ENCODE results near the gene S100A5. TPM values are rescaled to one million over a fixed set of nuclear protein-coding genes. Genes with fewer than 3 reads are reported as not detected.

S100A5 gene
- total RNA-seq, 1 donor from 2014 or later: 2.6 TPM

DNA sequence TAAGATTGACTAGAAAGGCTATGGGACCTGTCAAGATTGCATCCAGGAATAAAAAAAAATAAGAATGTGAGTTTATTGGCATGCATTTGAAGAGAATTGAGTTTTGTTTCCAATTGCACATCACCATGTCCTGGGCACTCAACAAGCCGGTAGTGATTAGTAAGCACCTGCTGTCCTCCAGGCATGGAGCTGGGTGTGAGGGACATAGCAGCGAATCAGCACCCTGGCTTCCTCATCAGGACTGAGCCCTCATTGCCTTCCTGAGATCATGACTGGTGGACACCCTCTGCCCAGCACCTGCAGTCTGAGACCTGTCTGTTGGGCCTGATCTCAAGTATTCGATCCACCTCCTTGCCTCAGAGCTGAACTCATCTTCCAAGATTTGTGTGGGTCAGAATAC lies 31.7 kb downstream of the S100A5 start:
- Mint-ChIP-seq H3K27ac (no peak overlapping the region), H3K27me3 (peaks cover 2% of the 10 kb centered on the region), H3K4me1 (peaks cover 20% of the 10 kb centered on the region)

DNA sequence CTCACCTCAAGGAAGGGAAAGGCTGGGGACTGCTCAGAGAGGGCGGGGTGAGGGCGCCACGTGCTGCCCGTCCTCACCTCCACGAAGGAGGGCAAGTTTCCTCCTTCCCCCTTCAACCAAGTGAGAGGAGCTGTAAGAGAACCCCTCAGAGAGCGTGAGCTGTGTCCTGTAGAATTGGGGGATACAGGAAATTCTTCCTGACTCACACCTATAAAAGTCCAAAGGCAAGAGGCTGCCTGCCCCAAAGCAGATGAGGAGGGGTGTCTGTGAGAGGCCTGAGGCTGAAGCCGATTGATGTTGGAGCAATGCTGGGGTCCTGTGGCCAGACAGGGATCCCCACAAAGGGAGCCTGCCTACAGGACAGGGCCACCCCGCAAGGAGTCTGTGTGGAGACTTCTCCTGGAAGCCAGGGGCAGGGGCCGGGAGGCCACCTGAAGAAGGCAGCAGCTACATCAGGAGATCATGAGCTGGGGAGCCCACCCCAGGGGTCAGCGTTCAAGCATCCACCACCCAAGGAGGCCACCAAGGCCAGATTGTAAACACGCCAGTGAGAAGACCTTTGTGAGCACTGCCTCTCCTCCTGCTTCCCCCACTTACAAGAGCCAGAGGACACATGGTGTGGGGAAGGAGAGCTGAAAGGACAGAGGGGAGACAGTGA lies 32.7 kb downstream of the S100A5 start:
- peaks cover 2% of the 10 kb centered on the region for H3K27me3 Mint-ChIP-seq

More for the DNA sequence above, 31.7 kb downstream of the S100A5 start:
- Mint-ChIP-seq H3K9me3 (no peaks in the 10 kb centered on the region), H3K4me3 (no peak overlapping the region), H3K36me3 (ENCODE audit: low read depth) (no peaks in the 10 kb centered on the region)
- intact Hi-C loops (cut with micrococcal nuclease): no loop called here
- DNase-seq: no peak

DNA sequence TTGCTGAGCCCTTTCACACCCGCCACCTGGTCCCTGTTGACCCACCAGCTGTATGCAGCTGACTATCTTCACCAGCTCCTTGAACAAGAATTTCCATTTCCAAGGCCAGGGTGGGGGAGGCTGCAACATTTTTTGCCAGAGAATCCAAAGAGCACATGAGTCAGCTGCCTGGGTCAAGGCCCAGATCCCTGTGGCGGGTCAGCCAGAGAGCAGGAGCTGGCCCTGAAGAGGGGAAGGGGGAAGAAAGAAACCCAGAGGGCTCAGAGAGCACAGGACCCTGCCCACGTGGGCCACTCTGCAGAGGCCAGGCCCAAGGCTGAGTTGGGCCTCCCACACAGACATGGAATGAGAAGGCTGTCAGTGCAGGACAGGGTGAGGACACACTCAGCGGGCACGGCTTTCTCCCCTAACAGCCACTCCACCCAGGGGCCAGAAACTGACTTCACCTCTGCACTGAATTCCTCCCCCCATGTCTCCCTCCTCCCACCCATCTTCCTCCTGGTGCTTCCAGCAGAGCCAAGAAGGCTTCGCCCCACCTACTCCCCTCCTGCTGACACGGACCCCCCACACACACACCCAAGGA lies 33.8 kb downstream of the S100A5 start:
- Mint-ChIP-seq H3K27ac (no peak overlapping the region), H3K36me3 (ENCODE audit: low read depth) (no peaks in the 10 kb centered on the region), H3K4me1 (peaks cover 13% of the 10 kb centered on the region), H3K9me3 (no peaks in the 10 kb centered on the region), H3K4me3 (no peak overlapping the region), H3K27me3 (peaks cover 4% of the 10 kb centered on the region)
- no peak for DNase-seq
- intact Hi-C loops (cut with micrococcal nuclease): no loop called here

More for the DNA sequence above, 32.7 kb downstream of the S100A5 start:
- Mint-ChIP-seq H3K9me3 (no peaks in the 10 kb centered on the region), H3K27ac (no peak overlapping the region), H3K4me1 (peaks cover 17% of the 10 kb centered on the region), H3K36me3 (ENCODE audit: low read depth) (no peaks in the 10 kb centered on the region), H3K4me3 (no peak overlapping the region)
- DNase-seq: no peak
- intact Hi-C loops (cut with micrococcal nuclease): no loop called here

DNA sequence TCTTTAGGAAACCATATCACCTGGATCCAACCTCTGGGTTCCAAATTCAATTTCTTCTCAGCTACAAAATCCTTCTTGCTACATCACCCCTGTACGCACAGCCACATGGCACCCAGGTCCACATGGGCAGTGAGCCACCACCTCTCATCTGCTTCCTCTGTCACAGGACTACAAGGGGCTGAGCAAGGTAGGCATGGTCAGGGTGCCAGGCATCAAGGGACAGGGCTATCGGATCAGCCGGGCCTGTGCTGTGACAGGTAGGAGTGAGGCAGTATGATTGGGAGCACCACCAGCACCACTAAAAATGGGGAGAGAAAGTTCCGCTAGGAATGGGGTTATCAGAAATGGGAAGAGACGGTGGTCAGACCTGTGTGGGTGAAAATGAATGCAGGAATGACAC lies 34.3 kb downstream of the S100A5 start:
- Mint-ChIP-seq H3K27me3 (peaks cover 5% of the 10 kb centered on the region), H3K36me3 (ENCODE audit: low read depth) (no peaks in the 10 kb centered on the region), H3K9me3 (no peaks in the 10 kb centered on the region), H3K4me1 (peaks cover 10% of the 10 kb centered on the region), H3K27ac (no peak overlapping the region), H3K4me3 (no peak overlapping the region)
- DNase-seq: no peak
- intact Hi-C loops (cut with micrococcal nuclease): no loop called here

DNA sequence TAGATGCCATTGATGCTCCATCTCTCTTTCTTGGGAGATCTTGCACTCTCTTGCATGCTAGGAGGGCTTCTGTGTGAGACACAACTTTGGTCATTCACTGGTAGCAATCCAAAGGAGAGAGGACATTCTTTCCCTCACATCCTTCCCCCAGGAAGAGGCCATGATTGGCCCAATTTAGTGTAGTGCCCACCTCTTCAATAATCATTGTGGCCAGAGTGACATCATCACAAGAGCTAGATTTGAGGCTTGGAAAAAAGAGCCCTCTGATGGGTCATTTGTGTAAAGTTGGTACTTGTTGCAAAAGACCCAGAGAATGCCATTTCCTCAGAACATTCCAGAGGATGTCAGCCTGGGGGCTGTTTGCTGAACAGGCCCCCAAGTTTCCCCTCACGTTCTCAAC lies 35.2 kb downstream of the S100A5 start:
- Mint-ChIP-seq H3K9me3 (no peaks in the 10 kb centered on the region), H3K4me3 (no peak overlapping the region), H3K4me1 (peaks cover 2% of the 10 kb centered on the region), H3K27me3 (peaks cover 8% of the 10 kb centered on the region), H3K27ac (no peak overlapping the region), H3K36me3 (ENCODE audit: low read depth) (no peaks in the 10 kb centered on the region)
- intact Hi-C loops (cut with micrococcal nuclease): no loop called here
- no peak for DNase-seq

DNA sequence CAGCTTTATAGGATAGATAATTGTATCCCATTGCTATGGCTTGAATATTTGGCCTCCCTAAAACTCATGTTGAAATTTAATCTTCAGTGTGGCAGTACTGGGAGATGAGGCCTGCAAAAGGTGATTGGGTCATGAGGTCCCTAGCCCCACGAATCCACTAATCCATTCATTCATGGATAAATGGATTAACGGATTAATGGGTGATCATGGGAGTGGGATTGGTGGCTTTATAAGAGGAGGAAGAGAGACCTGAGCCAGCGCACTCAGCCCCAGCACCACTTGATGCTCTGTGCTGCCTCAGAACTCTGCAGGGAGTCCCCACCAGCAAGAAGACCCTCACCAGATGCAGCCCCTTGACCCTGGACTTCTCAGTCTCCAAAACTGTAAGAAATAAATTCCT lies 37.0 kb downstream of the S100A5 start:
- intact Hi-C loops (cut with micrococcal nuclease): no loop called here
- peaks cover 2% of the 10 kb centered on the region for H3K4me1 Mint-ChIP-seq
- peaks cover 20% of the 10 kb centered on the region for H3K27me3 Mint-ChIP-seq
- no peaks in the 10 kb centered on the region for H3K36me3 Mint-ChIP-seq (ENCODE audit: low read depth)
- H3K27ac Mint-ChIP-seq: no peak overlapping the region
- no peak for DNase-seq
- H3K4me3 Mint-ChIP-seq: no peak overlapping the region
- no peaks in the 10 kb centered on the region for H3K9me3 Mint-ChIP-seq

DNA sequence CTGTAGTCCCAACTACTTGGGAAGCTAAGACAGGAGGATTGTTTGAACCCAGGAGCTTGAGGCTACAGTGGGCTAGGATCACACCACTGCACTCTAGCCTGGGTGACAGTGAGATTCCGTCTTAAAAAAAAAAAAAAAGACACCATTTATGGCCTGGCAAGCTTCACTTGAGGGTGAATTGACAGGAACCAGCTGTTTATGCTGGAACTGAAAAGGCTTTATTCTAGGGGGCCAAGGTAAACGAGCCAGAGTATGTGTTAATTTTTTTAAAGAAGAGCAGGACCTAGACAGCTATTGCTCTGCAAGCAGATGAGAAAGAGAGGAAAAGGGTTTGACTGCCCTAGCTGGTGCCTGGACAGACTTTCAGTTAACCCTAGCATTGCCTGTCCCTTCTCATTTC lies 42.0 kb downstream of the S100A5 start:
- DNase-seq: no peak
- H3K27me3 Mint-ChIP-seq: peaks cover 36% of the 10 kb centered on the region
- H3K27ac Mint-ChIP-seq: no peak overlapping the region
- peaks cover 3% of the 10 kb centered on the region for H3K4me1 Mint-ChIP-seq
- no peak overlapping the region for H3K4me3 Mint-ChIP-seq
- intact Hi-C loops (cut with micrococcal nuclease): no loop called here
- no peaks in the 10 kb centered on the region for H3K36me3 Mint-ChIP-seq (ENCODE audit: low read depth)
- H3K9me3 Mint-ChIP-seq: no peaks in the 10 kb centered on the region

DNA sequence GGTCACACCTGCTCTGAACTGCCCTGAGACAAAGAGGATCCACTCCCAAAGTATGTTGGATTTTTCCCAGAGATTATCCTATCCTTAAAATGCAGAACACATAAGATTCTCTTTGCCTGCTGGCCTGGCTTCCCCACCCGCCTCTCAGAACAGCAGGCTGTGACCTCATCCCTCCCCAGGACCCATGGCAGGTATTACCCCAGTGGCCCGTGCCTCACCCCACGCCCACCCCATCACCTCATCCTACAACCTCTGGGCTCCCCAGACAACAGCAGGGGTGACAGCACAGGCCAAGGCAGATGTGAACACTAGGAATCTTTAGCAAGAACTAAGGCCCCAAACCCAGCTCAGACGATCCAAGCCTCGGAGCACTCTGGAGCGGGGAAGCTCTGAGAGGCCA lies 45.2 kb downstream of the S100A5 start:
- H3K4me3 Mint-ChIP-seq: no peak overlapping the region
- no peaks in the 10 kb centered on the region for H3K36me3 Mint-ChIP-seq (ENCODE audit: low read depth)
- peaks cover 3% of the 10 kb centered on the region for H3K4me1 Mint-ChIP-seq
- DNase-seq: no peak
- intact Hi-C loops (cut with micrococcal nuclease): loop anchor here (1.0 kb wide), 1 partner anchor 143 kb away; no protein-coding TSS in a partner anchor
- H3K27ac Mint-ChIP-seq: no peak overlapping the region
- H3K27me3 Mint-ChIP-seq: peaks cover 41% of the 10 kb centered on the region
- H3K9me3 Mint-ChIP-seq: no peaks in the 10 kb centered on the region

DNA sequence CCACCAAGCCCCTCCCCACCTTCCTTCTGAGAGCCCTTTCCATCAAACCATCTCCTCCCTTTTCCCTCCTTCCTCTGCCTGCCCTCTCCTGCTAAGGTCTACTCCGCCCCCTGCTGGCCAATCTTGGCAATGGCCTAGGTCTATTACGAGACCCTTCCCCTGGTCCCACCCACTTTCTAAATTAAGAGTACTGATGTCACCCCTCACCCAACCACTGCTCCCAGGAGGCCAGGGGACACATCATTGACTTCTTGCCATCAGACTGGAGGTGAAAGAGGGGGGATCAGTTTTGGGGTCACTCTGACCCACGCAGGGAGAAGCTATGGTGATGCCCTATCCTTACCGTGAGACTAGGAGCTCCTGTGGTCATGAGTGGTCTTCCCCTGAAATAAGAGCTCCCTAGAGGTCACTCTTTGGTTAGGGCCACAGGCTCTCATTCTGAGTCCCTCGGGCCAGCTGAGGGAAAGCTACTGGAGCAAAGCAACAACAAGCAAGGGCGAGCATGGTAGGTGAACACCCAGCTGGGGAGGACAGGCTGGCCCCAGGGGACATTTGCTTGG lies 45.7 kb downstream of the S100A5 start:
- no peak overlapping the region for H3K4me3 Mint-ChIP-seq
- DNase-seq: peak; percentile 93
- peaks cover 3% of the 10 kb centered on the region for H3K4me1 Mint-ChIP-seq
- intact Hi-C loops (cut with micrococcal nuclease): loop anchor here (1.0 kb wide), 2 partner anchors 30 to 143 kb away; no protein-coding TSS in a partner anchor
- no peaks in the 10 kb centered on the region for H3K9me3 Mint-ChIP-seq
- H3K36me3 Mint-ChIP-seq (ENCODE audit: low read depth): no peaks in the 10 kb centered on the region
- peaks cover 39% of the 10 kb centered on the region for H3K27me3 Mint-ChIP-seq
- H3K27ac Mint-ChIP-seq: no peak overlapping the region

DNA sequence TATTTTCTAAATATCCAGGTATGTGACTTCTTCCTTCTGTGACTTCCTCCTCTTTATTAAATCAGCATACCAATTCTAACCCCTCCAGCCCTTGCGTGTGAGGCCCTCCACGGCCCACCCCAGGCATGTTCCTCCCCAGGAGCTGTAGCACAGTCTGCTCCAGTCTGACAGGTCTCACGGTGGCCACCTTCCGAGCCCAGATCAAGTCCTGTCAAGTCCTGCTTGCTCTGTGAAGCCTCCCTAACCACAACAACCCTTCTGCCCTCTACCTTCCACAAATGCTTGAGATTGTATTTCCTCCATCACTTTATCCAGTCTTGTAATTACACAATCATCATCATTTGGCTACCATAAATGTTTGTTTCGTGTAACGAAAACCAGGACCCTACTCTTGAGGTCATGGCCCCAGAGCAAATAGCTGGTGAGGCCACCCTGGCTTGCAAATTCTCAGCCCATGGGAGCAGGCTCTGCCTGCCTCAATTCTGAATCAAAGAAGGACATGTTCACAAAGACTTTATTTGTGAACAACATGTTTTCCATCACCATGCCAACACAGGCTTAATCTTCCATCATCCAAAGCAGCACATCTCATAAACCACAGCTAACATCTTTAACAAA lies 47.3 kb downstream of the S100A5 start:
- H3K27me3 Mint-ChIP-seq: peaks cover 27% of the 10 kb centered on the region
- H3K27ac Mint-ChIP-seq: no peak overlapping the region

DNA sequence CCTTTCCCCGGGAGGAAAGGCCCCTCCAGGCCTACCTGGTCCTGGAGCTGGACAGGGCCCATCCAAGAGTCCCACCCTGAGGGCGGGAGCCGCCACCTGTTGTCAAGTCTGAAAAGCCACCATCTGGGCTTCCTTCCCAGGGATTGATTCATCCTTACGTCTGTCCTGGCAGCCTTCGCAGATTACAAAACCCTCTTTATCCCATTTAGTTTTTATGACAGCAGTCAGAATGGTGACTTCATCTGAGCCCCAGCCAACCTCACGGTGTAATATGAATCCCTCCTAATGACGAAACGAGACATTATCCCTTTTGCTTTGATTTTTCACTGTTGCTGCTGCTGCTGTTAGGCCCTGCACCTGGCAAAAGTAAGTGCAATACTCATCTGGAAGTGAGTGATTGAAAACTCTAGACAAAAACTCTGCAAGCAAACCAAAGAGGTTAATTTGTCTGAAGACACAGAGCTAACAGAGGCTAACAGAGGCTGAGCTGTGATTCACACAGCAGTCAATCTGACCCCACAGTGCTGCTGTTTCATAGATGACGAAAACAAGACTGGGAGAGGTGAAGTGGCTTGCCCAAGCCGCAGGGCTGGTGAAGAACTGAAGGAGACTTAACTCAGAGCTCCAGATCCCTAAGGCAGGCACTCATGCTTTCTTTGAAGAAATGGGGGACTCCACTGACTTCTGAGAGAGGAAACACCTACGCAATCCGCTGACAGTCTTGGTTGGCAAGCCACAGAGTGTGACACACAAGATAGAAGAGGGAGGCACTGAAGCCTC lies 50.3 kb downstream of the S100A5 start:
- Mint-ChIP-seq H3K4me1 (peaks cover 3% of the 10 kb centered on the region), H3K27ac (no peak overlapping the region), H3K9me3 (no peaks in the 10 kb centered on the region), H3K36me3 (ENCODE audit: low read depth) (no peaks in the 10 kb centered on the region), H3K4me3 (no peak overlapping the region), H3K27me3 (peaks cover 28% of the 10 kb centered on the region)
- no peak for DNase-seq
- intact Hi-C loops (cut with micrococcal nuclease): no loop called here

More for the DNA sequence above, 47.3 kb downstream of the S100A5 start:
- intact Hi-C loops (cut with micrococcal nuclease): no loop called here
- no peak for DNase-seq
- Mint-ChIP-seq H3K9me3 (no peaks in the 10 kb centered on the region), H3K4me1 (peaks cover 3% of the 10 kb centered on the region), H3K4me3 (no peak overlapping the region), H3K36me3 (ENCODE audit: low read depth) (no peaks in the 10 kb centered on the region)

DNA sequence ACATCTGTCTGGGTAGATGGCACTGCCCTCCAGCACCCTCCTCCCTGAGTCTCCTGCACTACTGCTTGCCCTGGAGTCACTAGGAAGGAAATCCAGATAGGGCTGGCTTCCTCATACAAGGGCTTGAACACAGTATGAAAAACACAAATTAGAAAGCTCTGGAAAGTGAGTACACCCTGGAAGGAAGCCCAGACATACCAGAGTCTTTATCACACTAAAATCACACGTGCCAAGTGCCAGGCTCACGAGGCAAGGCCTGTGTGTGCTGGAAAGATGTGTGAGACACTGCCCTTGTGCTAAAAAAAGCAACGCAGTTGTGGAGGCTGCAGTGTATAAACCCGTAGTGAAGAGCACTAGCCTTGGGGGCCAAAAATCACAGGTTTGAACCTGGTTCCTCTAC lies 52.0 kb downstream of the S100A5 start:
- Mint-ChIP-seq H3K4me3 (no peak overlapping the region), H3K27ac (no peak overlapping the region), H3K36me3 (ENCODE audit: low read depth) (no peaks in the 10 kb centered on the region), H3K9me3 (no peaks in the 10 kb centered on the region), H3K27me3 (peaks cover 35% of the 10 kb centered on the region), H3K4me1 (no peaks in the 10 kb centered on the region)
- intact Hi-C loops (cut with micrococcal nuclease): no loop called here
- no peak for DNase-seq

DNA sequence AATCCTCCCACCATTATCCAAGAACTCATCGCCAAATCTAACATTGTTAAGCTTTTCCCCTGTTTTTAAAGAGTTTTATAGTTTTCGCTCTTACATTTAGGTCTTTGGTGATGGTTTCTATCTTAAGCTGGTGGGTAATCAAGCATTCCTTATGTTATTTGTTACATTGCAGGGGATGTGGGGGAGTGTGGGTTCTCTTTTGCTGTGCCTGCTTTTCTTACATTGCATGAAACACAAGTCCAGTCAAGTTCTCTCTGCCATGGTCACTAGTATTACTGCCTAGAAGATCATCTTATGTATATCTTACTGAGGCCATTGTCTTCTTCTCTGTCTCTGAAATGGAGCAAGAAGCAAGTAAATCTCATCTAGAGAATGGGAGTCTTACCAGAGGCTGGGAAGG lies 53.0 kb downstream of the S100A5 start:
- no peak for DNase-seq
- Mint-ChIP-seq H3K27ac (no peak overlapping the region), H3K36me3 (ENCODE audit: low read depth) (no peaks in the 10 kb centered on the region), H3K27me3 (peaks cover 34% of the 10 kb centered on the region), H3K4me1 (no peaks in the 10 kb centered on the region), H3K9me3 (no peaks in the 10 kb centered on the region), H3K4me3 (no peak overlapping the region)
- intact Hi-C loops (cut with micrococcal nuclease): no loop called here
